Prostate gland (tissue), 2 donors: ENCODE results near the gene FAM171A2.

Experiments
- POLR2A ChIP-seq: fragments of 450-650 bp; IDR thresholded peaks from one replicate; pipeline ENCODE4 v1.6.1; 2016; ENCODE audit warnings: antibody characterized with exemption, mild to moderate bottlenecking
- POLR2AphosphoS5 ChIP-seq: sonication (generic); formaldehyde crosslinking; IDR thresholded peaks from one replicate; pipeline ENCODE4 v1.6.1; 2017; ENCODE audit warnings: antibody characterized with exemption
- TF ChIP-seq, protein P1 (sequence below), 4 experiments: fragments of 200-600 bp in 2 of 4; fragments of 450-650 bp in 2 of 4; sonication (generic) in 2 of 4; IDR thresholded peaks; 1 replicate in 3 of 4; 2 replicates in 1 of 4; pipeline ENCODE4 v1.5.1; 2016 to 2019; ENCODE audit warnings: antibody characterized with exemption in 4 of 4, mild to moderate bottlenecking in 2 of 4, moderate library complexity in 2 of 4

DNA sequence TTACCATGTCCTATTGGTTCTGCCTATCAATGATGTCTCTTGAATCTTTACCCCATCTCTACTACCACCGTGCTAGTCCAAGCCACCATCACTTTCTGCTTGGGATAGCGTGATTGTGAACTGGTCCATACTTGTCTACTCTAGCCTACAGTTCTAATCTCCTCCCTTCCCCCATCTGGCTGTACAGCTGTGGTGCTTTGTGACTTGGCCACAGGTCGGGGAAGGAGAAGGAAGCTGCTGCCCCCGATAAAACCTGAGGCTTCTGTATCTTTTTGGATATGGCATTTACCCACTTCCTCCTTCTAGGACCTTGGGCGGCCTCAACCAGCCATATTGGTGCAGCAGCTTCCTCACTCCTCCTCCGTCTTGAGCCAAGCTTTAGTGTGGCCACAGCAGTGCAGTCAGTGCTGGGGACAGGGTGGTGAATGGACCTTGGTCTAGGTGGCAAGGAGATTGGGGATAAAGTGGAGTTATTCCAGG lies 26.1 kb upstream of the FAM171A2 start:
- TF ChIP-seq POLR2A (no peak), POLR2AphosphoS5 (no peak)
- TF ChIP-seq, protein P1, sequence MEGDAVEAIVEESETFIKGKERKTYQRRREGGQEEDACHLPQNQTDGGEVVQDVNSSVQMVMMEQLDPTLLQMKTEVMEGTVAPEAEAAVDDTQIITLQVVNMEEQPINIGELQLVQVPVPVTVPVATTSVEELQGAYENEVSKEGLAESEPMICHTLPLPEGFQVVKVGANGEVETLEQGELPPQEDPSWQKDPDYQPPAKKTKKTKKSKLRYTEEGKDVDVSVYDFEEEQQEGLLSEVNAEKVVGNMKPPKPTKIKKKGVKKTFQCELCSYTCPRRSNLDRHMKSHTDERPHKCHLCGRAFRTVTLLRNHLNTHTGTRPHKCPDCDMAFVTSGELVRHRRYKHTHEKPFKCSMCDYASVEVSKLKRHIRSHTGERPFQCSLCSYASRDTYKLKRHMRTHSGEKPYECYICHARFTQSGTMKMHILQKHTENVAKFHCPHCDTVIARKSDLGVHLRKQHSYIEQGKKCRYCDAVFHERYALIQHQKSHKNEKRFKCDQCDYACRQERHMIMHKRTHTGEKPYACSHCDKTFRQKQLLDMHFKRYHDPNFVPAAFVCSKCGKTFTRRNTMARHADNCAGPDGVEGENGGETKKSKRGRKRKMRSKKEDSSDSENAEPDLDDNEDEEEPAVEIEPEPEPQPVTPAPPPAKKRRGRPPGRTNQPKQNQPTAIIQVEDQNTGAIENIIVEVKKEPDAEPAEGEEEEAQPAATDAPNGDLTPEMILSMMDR (IDR thresholded peaks at IDR 0.05) = no peak
